Vein endothelial cell (primary cell): ENCODE results near the gene ADARB1. TPM values are rescaled to one million over a fixed set of nuclear protein-coding genes. Genes with fewer than 3 reads are reported as not detected.

ENCODE experiments used
- total RNA-seq: library from RNA; depleted of rRNA; stranded (reverse); fragments of >200 nt; gene quantifications from 2 replicates; pipeline ENCODE4 v1.2.3, GENCODE V29; 2012

The ADARB1 gene, protein sequence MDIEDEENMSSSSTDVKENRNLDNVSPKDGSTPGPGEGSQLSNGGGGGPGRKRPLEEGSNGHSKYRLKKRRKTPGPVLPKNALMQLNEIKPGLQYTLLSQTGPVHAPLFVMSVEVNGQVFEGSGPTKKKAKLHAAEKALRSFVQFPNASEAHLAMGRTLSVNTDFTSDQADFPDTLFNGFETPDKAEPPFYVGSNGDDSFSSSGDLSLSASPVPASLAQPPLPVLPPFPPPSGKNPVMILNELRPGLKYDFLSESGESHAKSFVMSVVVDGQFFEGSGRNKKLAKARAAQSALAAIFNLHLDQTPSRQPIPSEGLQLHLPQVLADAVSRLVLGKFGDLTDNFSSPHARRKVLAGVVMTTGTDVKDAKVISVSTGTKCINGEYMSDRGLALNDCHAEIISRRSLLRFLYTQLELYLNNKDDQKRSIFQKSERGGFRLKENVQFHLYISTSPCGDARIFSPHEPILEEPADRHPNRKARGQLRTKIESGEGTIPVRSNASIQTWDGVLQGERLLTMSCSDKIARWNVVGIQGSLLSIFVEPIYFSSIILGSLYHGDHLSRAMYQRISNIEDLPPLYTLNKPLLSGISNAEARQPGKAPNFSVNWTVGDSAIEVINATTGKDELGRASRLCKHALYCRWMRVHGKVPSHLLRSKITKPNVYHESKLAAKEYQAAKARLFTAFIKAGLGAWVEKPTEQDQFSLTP
- total RNA-seq: 19.3 and 24.7 TPM in 2 replicates

GRCh38 chr21:45074048-45074817 is at the start of gene ADARB1:
ADARB1 (plus strand) TSS chr21:45074580; CDS start chr21:45171657, 97,077 bp downstream.

Other genes with a start within 250 kb of the ADARB1 start
- 382 and 467 TPM in 2 replicates for gene PTTG1IP, start 200.9 kb upstream of the ADARB1 start, total RNA-seq
- 0.33 and 0.48 TPM in 2 replicates for gene ITGB2, start 153.7 kb upstream of the ADARB1 start, total RNA-seq
- gene SLX9, start 134.6 kb upstream of the ADARB1 start, total RNA-seq: 21.6 and 22.2 TPM in 2 replicates
- 31.8 and 34.0 TPM in 2 replicates for gene POFUT2, start 213.3 kb downstream of the ADARB1 start, total RNA-seq